Activated naive CD8-positive, alpha-beta T cell treated with anti-CD3 and anti-CD28 coated beads, Interleukin-2, amount 10 ng/mL, durations not matched to agents 7 days and 5 days (primary cell): Measurements from ENCODE around the gene SUCO. TPM values are rescaled to one million over a fixed set of nuclear protein-coding genes. Genes with fewer than 3 reads are reported as not detected.

Experiments used
- ATAC-seq: fragments of 150-1000 bp; cut with Tn5 transposase; one replicate; pipeline ENCODE4 v1.10.0; 2021; ENCODE audit warnings: low read depth, moderate library complexity
- POLR2A ChIA-PET: fragments of 350-600 bp; sonication (Branson Sonifier 250); formaldehyde crosslinking; loops from one replicate; lab custom pipeline; 2021; ENCODE audit warnings: antibody characterized with exemption; lab: Charles Lee
- DNase-seq: peaks from one replicate; pipeline ENCODE4 v3.0.0; 2021
- H3K27ac Mint-ChIP-seq: one replicate; pipeline ENCODE4 v1.8.0; 2022; ENCODE audit warnings: mild to moderate bottlenecking, mixed read lengths
- H3K27me3 Mint-ChIP-seq: one replicate; pipeline ENCODE4 v1.8.0; 2022; ENCODE audit warnings: mild to moderate bottlenecking, moderate library complexity, mixed read lengths
- H3K36me3 Mint-ChIP-seq: one replicate; pipeline ENCODE4 v1.8.0; 2021; ENCODE audit warnings: mild to moderate bottlenecking, mixed read lengths
- H3K4me1 Mint-ChIP-seq: one replicate; pipeline ENCODE4 v1.8.0; 2021; ENCODE audit warnings: mixed read lengths
- H3K4me3 Mint-ChIP-seq: one replicate; pipeline ENCODE4 v1.8.0; 2022; ENCODE audit warnings: mild to moderate bottlenecking, moderate library complexity, mixed read lengths
- H3K9me3 Mint-ChIP-seq: one replicate; pipeline ENCODE4 v1.8.0; 2021; ENCODE audit warnings: mixed read lengths
- total RNA-seq, 2 experiments: library from RNA; stranded (reverse); gene quantifications; one replicate each; pipeline ENCODE4 v1.2.3, GENCODE V29; 2021

Gene SUCO
- total RNA-seq, 2 experiments from 2014 or later, result 42.5 to 44.5 TPM

DNA sequence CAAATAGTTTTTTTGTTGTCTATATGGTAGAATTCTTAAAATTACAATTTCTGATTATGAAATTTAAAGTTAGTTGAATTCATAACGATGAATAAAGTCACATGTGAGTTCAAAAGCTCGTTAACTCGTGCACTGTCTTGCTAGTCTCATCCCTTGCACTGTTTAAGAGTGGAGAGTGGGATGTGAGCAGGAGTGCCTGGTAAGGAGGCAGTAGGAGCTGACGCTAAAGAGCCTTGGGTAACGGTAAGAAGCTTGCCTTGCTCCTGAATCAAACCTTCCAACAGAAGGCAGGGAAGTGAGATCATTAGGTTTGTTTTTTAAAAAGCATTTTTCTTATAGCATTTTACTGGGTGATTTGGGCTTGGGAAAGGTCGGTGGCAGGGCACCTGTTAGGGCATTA lies 123.6 kb downstream of the SUCO start:
- POLR2A ChIA-PET, result interaction anchor here (0.6 kb wide), 1 partner anchor 124 kb away, joined by 3 read pairs; no protein-coding TSS in a partner anchor
- H3K4me3 Mint-ChIP-seq, result no peak overlapping the region
- ATAC-seq (no peak), DNase-seq (no peak)
- peaks cover 47% of the 10 kb centered on the region for H3K4me1 Mint-ChIP-seq
- H3K9me3 Mint-ChIP-seq, result no peaks in the 10 kb centered on the region
- H3K27me3 Mint-ChIP-seq, result peaks cover 5% of the 10 kb centered on the region
- peaks cover 7% of the 10 kb centered on the region for H3K36me3 Mint-ChIP-seq
- no peak overlapping the region for H3K27ac Mint-ChIP-seq

DNA sequence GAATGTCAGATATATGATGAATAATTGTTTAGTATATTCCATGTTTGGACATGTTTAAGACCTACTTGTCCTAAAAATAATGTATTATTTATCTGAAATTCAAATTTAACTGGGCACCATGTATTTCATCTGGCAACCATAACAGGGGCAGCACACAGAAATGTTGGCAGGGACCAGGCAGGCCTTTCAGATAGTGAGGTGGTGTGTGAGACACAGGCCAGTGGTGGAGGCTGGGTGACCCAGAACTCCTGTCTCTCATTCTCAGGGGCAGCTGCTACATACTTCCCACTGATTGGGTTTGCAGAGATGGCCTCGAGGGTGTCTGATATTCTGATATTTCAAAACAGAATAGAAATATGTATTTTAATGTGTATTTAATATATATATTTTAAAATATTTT lies 124.6 kb downstream of the SUCO start:
- Mint-ChIP-seq H3K27ac (no peak overlapping the region), H3K27me3 (peaks cover 5% of the 10 kb centered on the region), H3K36me3 (peaks cover 7% of the 10 kb centered on the region), H3K4me1 (peaks cover 53% of the 10 kb centered on the region), H3K4me3 (no peak overlapping the region), H3K9me3 (no peaks in the 10 kb centered on the region)
- no peak for DNase-seq
- ATAC-seq, result no peak
- POLR2A ChIA-PET, result interaction anchor here (1.6 to 1.8 kb wide), 2 partner anchors 17 to 30 kb away, joined by 4 to 5 read pairs; no protein-coding TSS in a partner anchor

DNA sequence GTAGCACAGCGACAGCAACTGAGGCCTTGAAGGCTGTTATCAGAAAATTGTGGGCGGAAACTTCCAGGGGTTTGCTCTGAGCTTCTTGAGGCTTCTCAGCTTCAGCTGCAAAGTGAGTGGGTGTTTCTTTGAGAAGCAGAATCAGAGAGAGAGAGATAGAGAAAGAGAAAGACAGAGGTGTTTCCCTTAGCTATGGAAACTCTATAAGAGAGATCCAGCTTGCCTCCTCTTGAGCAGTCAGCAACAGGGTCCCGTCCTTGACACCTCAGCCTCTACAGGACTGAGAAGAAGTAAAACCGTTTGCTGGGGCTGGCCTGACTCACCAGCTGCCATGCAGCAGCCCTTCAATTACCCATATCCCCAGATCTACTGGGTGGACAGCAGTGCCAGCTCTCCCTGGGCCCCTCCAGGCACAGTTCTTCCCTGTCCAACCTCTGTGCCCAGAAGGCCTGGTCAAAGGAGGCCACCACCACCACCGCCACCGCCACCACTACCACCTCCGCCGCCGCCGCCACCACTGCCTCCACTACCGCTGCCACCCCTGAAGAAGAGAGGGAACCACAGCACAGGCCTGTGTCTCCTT lies 126.0 kb downstream of the SUCO start, which contains the start of gene FASLG:
Gene FASLG, plus strand, starts transcription at position 233 of the 583 bp plus-strand sequence. Its CDS starts 99 bp downstream, at position 332.
- DNase-seq (peak; percentile 45), ATAC-seq (peak; percentile 53)
- peak within 1 kb of the TSS; percentile 81 for H3K4me3 Mint-ChIP-seq
- peaks cover 2% of the 10 kb centered on the region for H3K9me3 Mint-ChIP-seq
- peaks cover 12% of the 10 kb centered on the region for H3K36me3 Mint-ChIP-seq
- POLR2A ChIA-PET, result interaction anchor here (0.7 to 1.8 kb wide), 9 partner anchors 11 to 126 kb away, joined by 3 to 12 read pairs (median 5); partner anchors contain the start of gene SUCO
- H3K27ac Mint-ChIP-seq, result peak within 1 kb of the TSS; percentile 86
- peaks cover 5% of the 10 kb centered on the region for H3K27me3 Mint-ChIP-seq
- peaks cover 58% of the 10 kb centered on the region for H3K4me1 Mint-ChIP-seq

DNA sequence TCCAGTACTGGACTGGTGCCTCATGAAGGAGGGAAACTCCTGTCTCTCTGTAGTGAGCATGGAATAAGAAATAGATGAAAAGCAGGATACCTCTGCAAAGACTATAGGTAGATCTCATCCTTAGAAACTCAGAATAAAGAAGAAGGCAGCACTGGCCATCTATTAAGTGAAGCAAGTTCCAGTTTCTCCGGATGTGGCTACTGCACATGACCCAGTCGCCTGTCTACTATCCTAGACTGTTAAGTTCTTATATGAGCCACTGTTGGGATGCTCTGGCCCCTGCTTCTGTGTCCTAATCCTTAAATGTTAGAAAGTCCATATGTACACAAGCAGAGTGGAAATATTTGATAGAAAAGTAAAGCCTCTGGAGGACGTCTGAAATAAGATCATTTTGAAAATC lies 128.2 kb downstream of the SUCO start:
- DNase-seq (no peak), ATAC-seq (no peak)
- no peaks in the 10 kb centered on the region for H3K27me3 Mint-ChIP-seq
- peaks cover 56% of the 10 kb centered on the region for H3K4me1 Mint-ChIP-seq
- H3K9me3 Mint-ChIP-seq, result peaks cover 7% of the 10 kb centered on the region
- H3K36me3 Mint-ChIP-seq, result peaks cover 32% of the 10 kb centered on the region
- H3K4me3 Mint-ChIP-seq, result peak overlapping the region; percentile 81
- POLR2A ChIA-PET, result interaction anchor here (0.7 to 2.1 kb wide), 6 partner anchors 9 to 65 kb away, joined by 3 to 5 read pairs (median 4); no protein-coding TSS in a partner anchor
- H3K27ac Mint-ChIP-seq, result peak overlapping the region; percentile 66

Other genes with a start within 250 kb of the SUCO start
- not detected for gene C1orf105, start 112.5 kb upstream of the SUCO start, total RNA-seq
- gene PIGC, start 89.1 kb upstream of the SUCO start, total RNA-seq, result 10 to 100 TPM; 32.1 to 32.8 TPM
- 1 to 10 TPM; 4.5 to 4.6 TPM for gene FASLG, start 126.0 kb downstream of the SUCO start, total RNA-seq